ENCODE data around the gene CDR2. TPM values are rescaled to one million over a fixed set of nuclear protein-coding genes. Genes with fewer than 3 reads are reported as not detected.
A peak's percentile ranks its signal among the peaks of the same experiment; 100 is the strongest.

CDR2 gene
- total and polyA plus RNA-seq, 2 of the 13 experiments (the other 11 are each of a cell fraction or from before 2014, with no cell fraction given) = 59.0 to 78.9 TPM

GRCh38 chr16:22353933-22354541 is 20.4 kb downstream of the CDR2 start (continued):
- peak; percentile 59; the same call in 1 of the 2 replicates for TF ChIP-seq FOXO1 (CRISPR knock-in tag; IDR thresholded peaks at IDR 0.05)
- no peak for TF ChIP-seq IRF1 (CRISPR knock-in tag; IDR thresholded peaks at IDR 0.05; ENCODE audit: low read depth)
- TF ChIP-seq ZNF136 (CRISPR knock-in tag; IDR thresholded peaks at IDR 0.05; ENCODE audit: low read depth) = no peak; the same call in 1 of the 2 replicates
- TF ChIP-seq ATM (IDR thresholded peaks at IDR 0.05; ENCODE audit: borderline replicate concordance) = no peak
- TF ChIP-seq ISL2 (CRISPR knock-in tag; IDR thresholded peaks at IDR 0.05) = peak; percentile 23; the same call in 1 of the 2 replicates
- no peak for TF ChIP-seq ZNF234 (CRISPR knock-in tag; conservative IDR thresholded peaks at IDR 0.05)
- no peak for TF ChIP-seq AGO2 (optimal IDR thresholded peaks at IDR 0.05; ENCODE audit: low read depth, low read length)
- no peak for TF ChIP-seq HNRNPK (IDR thresholded peaks at IDR 0.05; ENCODE audit: low read depth, low read length, poor library complexity, severe bottlenecking)
- peak; percentile 44; the same call in 1 of the 2 replicates for TF ChIP-seq ZNF331 (CRISPR knock-in tag; IDR thresholded peaks at IDR 0.05)
- no peak for TF ChIP-seq ZBTB39 (CRISPR knock-in tag; IDR thresholded peaks at IDR 0.05)
- TF ChIP-seq MTA1 (CRISPR knock-in tag; IDR thresholded peaks at IDR 0.05; ENCODE audit: borderline replicate concordance) = no peak
- TF ChIP-seq ZNF768 (CRISPR knock-in tag; IDR thresholded peaks at IDR 0.05) = no peak
- no peak for TF ChIP-seq HCFC1 (IDR thresholded peaks at IDR 0.05; ENCODE audit: low read depth, low read length)
- TF ChIP-seq ZNF780A (CRISPR knock-in tag; IDR thresholded peaks at IDR 0.05) = no peak
- no peak for TF ChIP-seq CSRNP1 (CRISPR knock-in tag; IDR thresholded peaks at IDR 0.05)
- no peak; the same call in 1 of the 2 replicates for TF ChIP-seq ZSCAN9 (CRISPR knock-in tag; IDR thresholded peaks at IDR 0.05; ENCODE audit: borderline replicate concordance)
- TF ChIP-seq ZNF747 (CRISPR knock-in tag; IDR thresholded peaks at IDR 0.05; ENCODE audit: borderline replicate concordance) = no peak
- TF ChIP-seq POLR2A (IDR thresholded peaks at IDR 0.05; ENCODE audit: insufficient read depth in 1 of 2, low read depth in 2 of 2, low read length in 2 of 2) = no peak
- TF ChIP-seq MAFK (conservative IDR thresholded peaks at IDR 0.05 in 1 of 2, IDR thresholded peaks at IDR 0.05 in 1 of 2; ENCODE audit: low read length in 2 of 2) = 0 out of 4 replicates have a peak, but pooled peaks of 1 of the 2 experiments have one; percentile 4
- no peak for TF ChIP-seq PRDM15 (CRISPR knock-in tag; IDR thresholded peaks at IDR 0.05)
- no peak for TF ChIP-seq ZNF782 (CRISPR knock-in tag; IDR thresholded peaks at IDR 0.05; ENCODE audit: borderline replicate concordance)
- TF ChIP-seq MAZ (IDR thresholded peaks at IDR 0.05; ENCODE audit: borderline replicate concordance, low read depth, low read length) = no peak
- TF ChIP-seq MAZ (CRISPR knock-in tag; IDR thresholded peaks at IDR 0.05; ENCODE audit: low read depth) = no peak

All from HepG2 (cell line).